ENCODE data around the gene EFR3B.

DNA sequence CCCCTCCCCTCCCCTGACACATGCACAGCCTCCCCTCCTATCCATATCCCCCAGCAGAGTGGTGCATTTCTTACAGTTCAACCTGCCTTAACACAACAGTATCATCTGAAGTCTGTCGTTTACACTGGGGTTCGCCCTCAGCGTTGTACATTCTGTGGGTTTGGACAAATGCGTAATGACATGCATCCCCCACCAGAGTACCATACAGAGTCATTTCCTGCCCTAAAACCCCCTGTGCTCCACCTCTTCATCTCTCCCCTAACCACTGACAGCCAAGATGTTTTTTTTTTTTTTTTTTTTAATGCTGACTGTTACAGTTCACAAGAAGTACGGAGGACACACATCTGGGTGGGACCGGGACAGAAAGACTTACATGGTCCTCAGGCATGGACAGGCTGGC is 103.9 kb downstream of the EFR3B start:
- TF ChIP-seq, protein P1, sequence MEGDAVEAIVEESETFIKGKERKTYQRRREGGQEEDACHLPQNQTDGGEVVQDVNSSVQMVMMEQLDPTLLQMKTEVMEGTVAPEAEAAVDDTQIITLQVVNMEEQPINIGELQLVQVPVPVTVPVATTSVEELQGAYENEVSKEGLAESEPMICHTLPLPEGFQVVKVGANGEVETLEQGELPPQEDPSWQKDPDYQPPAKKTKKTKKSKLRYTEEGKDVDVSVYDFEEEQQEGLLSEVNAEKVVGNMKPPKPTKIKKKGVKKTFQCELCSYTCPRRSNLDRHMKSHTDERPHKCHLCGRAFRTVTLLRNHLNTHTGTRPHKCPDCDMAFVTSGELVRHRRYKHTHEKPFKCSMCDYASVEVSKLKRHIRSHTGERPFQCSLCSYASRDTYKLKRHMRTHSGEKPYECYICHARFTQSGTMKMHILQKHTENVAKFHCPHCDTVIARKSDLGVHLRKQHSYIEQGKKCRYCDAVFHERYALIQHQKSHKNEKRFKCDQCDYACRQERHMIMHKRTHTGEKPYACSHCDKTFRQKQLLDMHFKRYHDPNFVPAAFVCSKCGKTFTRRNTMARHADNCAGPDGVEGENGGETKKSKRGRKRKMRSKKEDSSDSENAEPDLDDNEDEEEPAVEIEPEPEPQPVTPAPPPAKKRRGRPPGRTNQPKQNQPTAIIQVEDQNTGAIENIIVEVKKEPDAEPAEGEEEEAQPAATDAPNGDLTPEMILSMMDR (IDR thresholded peaks at IDR 0.05): no peak
- TF ChIP-seq RAD21 (IDR thresholded peaks at IDR 0.05; ENCODE audit: low read length): no peak
- TF ChIP-seq SMC3 (IDR thresholded peaks at IDR 0.05; ENCODE audit: low read depth, low read length): no peak
- TF ChIP-seq TAF1 (IDR thresholded peaks at IDR 0.05; ENCODE audit: borderline replicate concordance, low read depth, low read length): no peak
- TF ChIP-seq EZH2phosphoT487 (IDR thresholded peaks at IDR 0.05; ENCODE audit: borderline replicate concordance, low read depth): no peak
- no peak for TF ChIP-seq POLR2AphosphoS5 (IDR thresholded peaks at IDR 0.05; ENCODE audit: low read depth, low read length)

Measured in SK-N-SH (cell line).